Measurements from ENCODE around the gene SGIP1. TPM values are rescaled to one million over a fixed set of nuclear protein-coding genes. Genes with fewer than 3 reads are reported as not detected.

The SGIP1 gene
- total and polyA plus RNA-seq, 2 experiments from 2014 or later: 2.4 to 6.1 TPM

- H3K79me2 ChIP-seq (replicated peaks; ENCODE audit: insufficient read depth): no peaks in the 10 kb centered on the region
- no peak for ATAC-seq
These were observed 12.3 kb downstream of the SGIP1 start for GRCh38 chr1:66546047-66546810.

More at GRCh38 chr1:66546047-66546810, 12.3 kb downstream of the SGIP1 start:
- no peaks in the 10 kb centered on the region for H3F3A ChIP-seq (replicated peaks; ENCODE audit: low read depth)
- no peak overlapping the region for H3K4me3 Mint-ChIP-seq
- TF ChIP-seq ZNF462 (CRISPR knock-in tag; IDR thresholded peaks at IDR 0.05) (no peak), REST (IDR thresholded peaks at IDR 0.05; ENCODE audit: unreplicated experiment) (no peak), STAT1 (IDR thresholded peaks at IDR 0.05; ENCODE audit: unreplicated experiment) (no peak), CREB1 (CRISPR knock-in tag; IDR thresholded peaks at IDR 0.05; ENCODE audit: low read depth) (no peak), CTCF (conservative IDR thresholded peaks at IDR 0.05; ENCODE audit: low read depth in 2 of 2) (no peak), POLR2AphosphoS5 (IDR thresholded peaks at IDR 0.05; ENCODE audit: low read depth) (no peak), EZH2phosphoT487 (IDR thresholded peaks at IDR 0.05; ENCODE audit: unreplicated experiment) (no peak), NANOG (IDR thresholded peaks at IDR 0.05; ENCODE audit: borderline replicate concordance) (no peak), ZNF114 (CRISPR knock-in tag; IDR thresholded peaks at IDR 0.05) (no peak), JUNB (IDR thresholded peaks at IDR 0.05; ENCODE audit: unreplicated experiment) (no peak), EZH2 (IDR thresholded peaks at IDR 0.05; ENCODE audit: low read depth, unreplicated experiment) (no peak), ETS1 (IDR thresholded peaks at IDR 0.05) (no peak), ZNF331 (CRISPR knock-in tag; IDR thresholded peaks at IDR 0.05; ENCODE audit: low read depth) (no peak)
- H3K4me1 ChIP-seq (ENCODE audit: insufficient read depth): peaks cover 5% of the 10 kb centered on the region
- no peaks in the 10 kb centered on the region for H3K36me3 Mint-ChIP-seq (ENCODE audit: low read depth)
- no peaks in the 10 kb centered on the region for H3K36me3 ChIP-seq (ENCODE audit: insufficient read depth)
- H3K27me3 Mint-ChIP-seq (ENCODE audit: insufficient read depth, low read depth, poor library complexity): no peaks in the 10 kb centered on the region
- DNase-seq (ENCODE audit: low spot score): no peak
- H3K9me2 ChIP-seq (ENCODE audit: insufficient read depth): no peaks in the 10 kb centered on the region
- no peak overlapping the region for H3K27ac ChIP-seq (ENCODE audit: low read depth)
- H3K27ac Mint-ChIP-seq: no peak overlapping the region
- no peaks in the 10 kb centered on the region for H3K27me3 ChIP-seq (ENCODE audit: insufficient read depth)
- no peak overlapping the region for H3K4me3 ChIP-seq
- no peaks in the 10 kb centered on the region for H4K20me1 ChIP-seq (replicated peaks; ENCODE audit: insufficient read depth)
- H3K4me1 Mint-ChIP-seq: peaks cover 6% of the 10 kb centered on the region; the same call in 2 of the 3 replicates
- H3K4me2 ChIP-seq: no peak overlapping the region
- H3K9me3 Mint-ChIP-seq: no peaks in the 10 kb centered on the region
- no peak overlapping the region for H2AFZ ChIP-seq

Data from GM23338 (cell line).